Smooth muscle cell (in vitro differentiated cells): ENCODE results near the gene SARNP. TPM values are rescaled to one million over a fixed set of nuclear protein-coding genes. Genes with fewer than 3 reads are reported as not detected.
"Not testable (repeated sequence)": the region's sequence is repeated elsewhere in the genome, so short reads cannot be mapped to it uniquely, and the experiment has no call there.

Experiments used
- DNase-seq: peaks from one replicate; lab custom pipeline; 2025; ENCODE audit not compliant: unreplicated experiment; lab: John Stamatoyannopoulos, UW
- H2AFZ ChIP-seq: fragments of 200-600 bp; sonication (generic); 2 replicates; pipeline ENCODE4 v1.6.0; 2016; ENCODE audit warnings: antibody characterized with exemption, low read depth, mild to moderate bottlenecking
- H3F3A ChIP-seq: fragments of 200-600 bp; sonication (generic); 2 replicates; pipeline ENCODE4 v1.6.0; 2017; ENCODE audit warnings: antibody characterized with exemption, low read depth
- H3K27ac ChIP-seq: fragments of 200-600 bp; sonication (generic); 2 replicates; pipeline ENCODE4 v1.5.1; 2016; ENCODE audit warnings: low read depth, mild to moderate bottlenecking
- H3K27me3 ChIP-seq: fragments of 200-600 bp; sonication (generic); 2 replicates; pipeline ENCODE4 v1.6.1; 2016; ENCODE audit warnings: low read depth, mild to moderate bottlenecking
- H3K36me3 ChIP-seq: fragments of 200-600 bp; sonication (generic); 2 replicates; pipeline ENCODE4 v1.5.1; 2016; ENCODE audit warnings: low read depth
- H3K4me1 ChIP-seq: fragments of 200-600 bp; sonication (generic); 2 replicates; pipeline ENCODE4 v1.5.1; 2016; ENCODE audit warnings: low read depth
- H3K4me2 ChIP-seq: fragments of 200-600 bp; sonication (generic); 2 replicates; pipeline ENCODE4 v1.6.0; 2016; ENCODE audit warnings: mild to moderate bottlenecking
- H3K4me3 ChIP-seq: fragments of 200-600 bp; sonication (generic); 2 replicates; pipeline ENCODE4 v1.5.1; 2016; ENCODE audit warnings: mild to moderate bottlenecking
- H3K79me2 ChIP-seq: fragments of 200-600 bp; sonication (generic); 2 replicates; pipeline ENCODE4 v1.6.0; 2016; ENCODE audit warnings: low read depth, mild to moderate bottlenecking
- H3K9ac ChIP-seq: fragments of 200-600 bp; sonication (generic); 2 replicates; pipeline ENCODE4 v1.6.0; 2016; ENCODE audit warnings: low read depth
- H3K9me3 ChIP-seq: fragments of 200-600 bp; sonication (generic); replicated peaks from 2 replicates; pipeline ENCODE4 v1.5.1; 2016; ENCODE audit warnings: low read depth
- H4K20me1 ChIP-seq: fragments of 200-600 bp; sonication (generic); 2 replicates; pipeline ENCODE4 v1.6.0; 2016; ENCODE audit warnings: low read depth
- CTCF ChIP-seq: fragments of 200-600 bp; sonication (generic); IDR thresholded peaks from 2 replicates; pipeline ENCODE4 v1.5.1; 2017; ENCODE audit warnings: borderline replicate concordance, mild to moderate bottlenecking, antibody characterized with exemption; ENCODE audit not compliant: insufficient read depth, poor library complexity, severe bottlenecking
- WGBS: methylation state at CpG from one replicate; pipeline ENCODE4 v1.1.7; 2016; ENCODE audit warnings: low lambda C conversion rate; 5-methylcytosine and 5-hydroxymethylcytosine counted together
- polyA plus RNA-seq: library from polyadenylated mRNA; unstranded; fragments of >200 nt; fragmentation: Nextera tagmentation; extraction: Ambion mirVana; gene quantifications from 2 replicates; pipeline ENCODE4 v1.2.1, GENCODE V29; 2016
- total RNA-seq: library from RNA; depleted of rRNA; stranded (reverse); fragments of >200 nt; gene quantifications from 2 replicates; pipeline ENCODE4 v1.2.3, GENCODE V29; 2014

SARNP gene
- total and polyA plus RNA-seq, 2 experiments from 2014 or later: 128 to 169 TPM

GRCh38 chr12:55839345-55840140, 22.0 kb upstream of the SARNP start:
- Histone ChIP-seq H3F3A (peaks cover 4% of the 10 kb centered on the region), H3K36me3 (no peaks in the 10 kb centered on the region), H3K9ac (no peak overlapping the region), H3K79me2 (peaks cover 8% of the 10 kb centered on the region), H3K4me3 (no peak overlapping the region), H2AFZ (no peak overlapping the region), H3K27me3 (no peaks in the 10 kb centered on the region), H3K27ac (no peak overlapping the region), H4K20me1 (no peaks in the 10 kb centered on the region), H3K4me1 (peaks cover 7% of the 10 kb centered on the region), H3K9me3 (no peaks in the 10 kb centered on the region), H3K4me2 (no peak overlapping the region)
- WGBS: 91% methylated on average over 11 of the region's 11 CpGs
- DNase-seq: no peak
- no peak for TF ChIP-seq CTCF

- no peaks in the 10 kb centered on the region for H3K36me3 ChIP-seq
- H3K27me3 ChIP-seq: no peaks in the 10 kb centered on the region
- H3K9me3 ChIP-seq: no peaks in the 10 kb centered on the region
- no peak overlapping the region for H2AFZ ChIP-seq
- peaks cover 7% of the 10 kb centered on the region for H3K4me1 ChIP-seq
- WGBS: 96% methylated on average over 3 of the region's 3 CpGs
- H3F3A ChIP-seq: peaks cover 4% of the 10 kb centered on the region
- no peak for DNase-seq
- H3K27ac ChIP-seq: no peak overlapping the region
- no peak overlapping the region for H3K4me2 ChIP-seq
- H4K20me1 ChIP-seq: no peaks in the 10 kb centered on the region
- no peak for TF ChIP-seq CTCF
- peaks cover 8% of the 10 kb centered on the region for H3K79me2 ChIP-seq
- no peak overlapping the region for H3K4me3 ChIP-seq
- H3K9ac ChIP-seq: no peak overlapping the region
These were observed 20.8 kb upstream of the SARNP start for GRCh38 chr12:55838361-55838760.

GRCh38 chr12:55834400-55834799, 16.9 kb upstream of the SARNP start:
- not testable (repeated sequence) for H3K79me2 ChIP-seq, H4K20me1 ChIP-seq, H3F3A ChIP-seq, H3K4me2 ChIP-seq, DNase-seq, H2AFZ ChIP-seq, H3K27me3 ChIP-seq, H3K27ac ChIP-seq, H3K9ac ChIP-seq, H3K9me3 ChIP-seq, H3K4me3 ChIP-seq, H3K36me3 ChIP-seq, H3K4me1 ChIP-seq
- 82% methylated on average over 6 of the region's 6 CpGs for WGBS

- TF ChIP-seq CTCF: no peak
- Histone ChIP-seq H3K9ac (no peak overlapping the region), H3K79me2 (peaks cover 12% of the 10 kb centered on the region), H3F3A (no peaks in the 10 kb centered on the region), H3K4me3 (no peak overlapping the region), H4K20me1 (no peaks in the 10 kb centered on the region), H3K36me3 (no peaks in the 10 kb centered on the region), H2AFZ (no peak overlapping the region), H3K4me1 (peaks cover 13% of the 10 kb centered on the region), H3K27ac (no peak overlapping the region), H3K9me3 (no peaks in the 10 kb centered on the region), H3K27me3 (no peaks in the 10 kb centered on the region), H3K4me2 (no peak overlapping the region)
- WGBS: 95% methylated on average over 10 of the region's 10 CpGs
- no peak for DNase-seq
These were observed 15.5 kb upstream of the SARNP start for GRCh38 chr12:55833056-55833455.
